ENCODE measurements around the gene CLDN9. TPM values are rescaled to one million over a fixed set of nuclear protein-coding genes. Genes with fewer than 3 reads are reported as not detected.
A peak's percentile ranks its signal among the peaks of the same experiment; 100 is the strongest.

CLDN9 gene
- total RNA-seq, 1 experiment from 2014 or later = 1.3 TPM

DNA sequence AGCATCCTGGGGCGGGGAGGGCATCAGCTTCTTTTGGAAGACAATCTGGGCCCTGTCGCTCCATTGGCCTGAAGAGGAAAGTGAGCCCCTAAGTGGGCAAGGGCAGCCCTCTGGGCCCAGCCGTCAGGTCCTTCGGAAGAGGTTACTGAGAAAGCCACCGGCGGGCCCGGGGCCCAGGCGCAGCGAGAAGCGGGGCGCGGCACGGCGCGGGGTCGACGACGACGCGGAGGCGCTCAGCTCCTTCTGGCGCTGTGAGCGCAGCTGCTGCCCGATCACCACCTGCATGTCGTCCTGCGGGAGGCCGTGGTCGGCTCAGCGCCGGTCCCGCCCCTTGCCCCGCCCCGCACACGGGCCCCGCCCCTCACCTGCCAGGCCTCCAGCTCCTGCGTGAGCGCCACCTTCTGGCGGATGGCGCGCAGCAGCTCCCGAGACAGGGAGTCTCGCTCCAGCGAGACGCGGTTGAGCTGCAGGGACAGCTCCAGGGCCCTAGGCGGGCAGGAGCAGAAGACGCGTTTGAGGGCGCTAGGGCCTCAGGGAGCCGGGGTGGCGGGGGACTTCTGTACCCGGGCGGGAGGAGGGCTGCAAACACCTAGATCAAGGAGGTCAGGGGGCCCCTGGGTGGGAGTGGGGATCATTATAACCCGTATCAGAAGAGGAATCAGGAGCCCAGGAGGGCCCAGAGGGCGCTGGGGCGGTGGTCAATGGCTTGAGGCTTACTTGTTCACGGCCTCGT lies 15.4 kb downstream of the CLDN9 start:
- H4K5ac ChIP-seq (ENCODE audit: insufficient read length, low read depth, low read length) = no peak overlapping the region
- H2BK5ac ChIP-seq (ENCODE audit: insufficient read length, low read length) = no peak overlapping the region
- no peak overlapping the region for H3K14ac ChIP-seq (ENCODE audit: insufficient read depth, low read length)
- no peak overlapping the region for H3T11ph ChIP-seq (ENCODE audit: low read length)
- TF ChIP-seq, protein P1, sequence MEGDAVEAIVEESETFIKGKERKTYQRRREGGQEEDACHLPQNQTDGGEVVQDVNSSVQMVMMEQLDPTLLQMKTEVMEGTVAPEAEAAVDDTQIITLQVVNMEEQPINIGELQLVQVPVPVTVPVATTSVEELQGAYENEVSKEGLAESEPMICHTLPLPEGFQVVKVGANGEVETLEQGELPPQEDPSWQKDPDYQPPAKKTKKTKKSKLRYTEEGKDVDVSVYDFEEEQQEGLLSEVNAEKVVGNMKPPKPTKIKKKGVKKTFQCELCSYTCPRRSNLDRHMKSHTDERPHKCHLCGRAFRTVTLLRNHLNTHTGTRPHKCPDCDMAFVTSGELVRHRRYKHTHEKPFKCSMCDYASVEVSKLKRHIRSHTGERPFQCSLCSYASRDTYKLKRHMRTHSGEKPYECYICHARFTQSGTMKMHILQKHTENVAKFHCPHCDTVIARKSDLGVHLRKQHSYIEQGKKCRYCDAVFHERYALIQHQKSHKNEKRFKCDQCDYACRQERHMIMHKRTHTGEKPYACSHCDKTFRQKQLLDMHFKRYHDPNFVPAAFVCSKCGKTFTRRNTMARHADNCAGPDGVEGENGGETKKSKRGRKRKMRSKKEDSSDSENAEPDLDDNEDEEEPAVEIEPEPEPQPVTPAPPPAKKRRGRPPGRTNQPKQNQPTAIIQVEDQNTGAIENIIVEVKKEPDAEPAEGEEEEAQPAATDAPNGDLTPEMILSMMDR (conservative IDR thresholded peaks at IDR 0.05) = peak; percentile 93
- no peak overlapping the region for H2BK120ac ChIP-seq (ENCODE audit: low read depth, low read length, poor library complexity, severe bottlenecking)
- H2AFZ ChIP-seq (ENCODE audit: low read length) = no peak overlapping the region
- Mint-ChIP-seq H3K4me3 (peak overlapping the region in 1 of 2 experiments; percentile 51; a peak in 2 of 5 replicates), H3K27me3 (ENCODE audit: low read depth) (peaks cover 9% of the 10 kb centered on the region), H3K9me3 (no peaks in the 10 kb centered on the region), H3K27ac (no peak overlapping the region), H3K36me3 (ENCODE audit: insufficient read depth in 1 of 3, low read depth in 3 of 3) (peaks cover 13 to 38% (median 34%) of the 10 kb centered on the region in 3 experiments), H3K4me1 (peaks cover 14 to 43% of the 10 kb centered on the region in 2 experiments)
- no peak overlapping the region for H4K8ac ChIP-seq (replicated peaks; ENCODE audit: insufficient read length, low read depth, low read length)
- no CpG with 5 or more reads among the region's 58 CpGs for WGBS (ENCODE audit: extremely low coverage, insufficient read length, low lambda C conversion rate)
- no peak overlapping the region for H2BK12ac ChIP-seq (ENCODE audit: insufficient read length, low read depth, low read length)
- H3K18ac ChIP-seq (ENCODE audit: insufficient read length, low read depth, low read length) = no peak overlapping the region
- no peak overlapping the region for H2AK5ac ChIP-seq (ENCODE audit: insufficient read length, low read length)
- H3K23me2 ChIP-seq (ENCODE audit: insufficient read length, low read depth, low read length, poor library complexity, severe bottlenecking) = peaks cover 3% of the 10 kb centered on the region
- H4K20me1 ChIP-seq (ENCODE audit: control insufficient read depth, insufficient read depth, insufficient read length) = peaks cover 3% of the 10 kb centered on the region
- no peaks in the 10 kb centered on the region for H3K9me3 ChIP-seq (ENCODE audit: control insufficient read depth, low read depth, low read length)
- H3K4ac ChIP-seq (ENCODE audit: low read depth, low read length) = no peak overlapping the region
- no peak overlapping the region for H4K91ac ChIP-seq (ENCODE audit: insufficient read length, low read depth, low read length)
- peak; percentile 97 for DNase-seq
- H3K9ac ChIP-seq (ENCODE audit: extremely low read depth, insufficient read length, low read length) = no peak overlapping the region
- no peaks in the 10 kb centered on the region for H3K4me1 ChIP-seq (ENCODE audit: insufficient read depth, low read length)
- no peak overlapping the region for H3K56ac ChIP-seq (ENCODE audit: insufficient read length, low read depth, low read length)
- H2BK20ac ChIP-seq (ENCODE audit: low read depth, low read length, poor library complexity, severe bottlenecking) = no peak overlapping the region
- no peaks in the 10 kb centered on the region for H3K27me3 ChIP-seq (ENCODE audit: insufficient read depth, low read length)
- H3K27ac ChIP-seq (ENCODE audit: insufficient read length, low read depth, low read length) = no peak overlapping the region
- H3K79me1 ChIP-seq (ENCODE audit: insufficient read depth, low read depth, low read length, poor library complexity, severe bottlenecking) = no peaks in the 10 kb centered on the region
- no peak overlapping the region for H3K23ac ChIP-seq (ENCODE audit: insufficient read length, low read depth, low read length)
- no peak overlapping the region for H3K4me2 ChIP-seq (ENCODE audit: insufficient read depth, insufficient read length, low read length)
- no peak overlapping the region for H2BK15ac ChIP-seq (ENCODE audit: low read depth, low read length)
- no peaks in the 10 kb centered on the region for H3K79me2 ChIP-seq (ENCODE audit: insufficient read depth, low read length)
